Measurements from ENCODE around the gene ZC3H15.

ZC3H15 gene

DNA sequence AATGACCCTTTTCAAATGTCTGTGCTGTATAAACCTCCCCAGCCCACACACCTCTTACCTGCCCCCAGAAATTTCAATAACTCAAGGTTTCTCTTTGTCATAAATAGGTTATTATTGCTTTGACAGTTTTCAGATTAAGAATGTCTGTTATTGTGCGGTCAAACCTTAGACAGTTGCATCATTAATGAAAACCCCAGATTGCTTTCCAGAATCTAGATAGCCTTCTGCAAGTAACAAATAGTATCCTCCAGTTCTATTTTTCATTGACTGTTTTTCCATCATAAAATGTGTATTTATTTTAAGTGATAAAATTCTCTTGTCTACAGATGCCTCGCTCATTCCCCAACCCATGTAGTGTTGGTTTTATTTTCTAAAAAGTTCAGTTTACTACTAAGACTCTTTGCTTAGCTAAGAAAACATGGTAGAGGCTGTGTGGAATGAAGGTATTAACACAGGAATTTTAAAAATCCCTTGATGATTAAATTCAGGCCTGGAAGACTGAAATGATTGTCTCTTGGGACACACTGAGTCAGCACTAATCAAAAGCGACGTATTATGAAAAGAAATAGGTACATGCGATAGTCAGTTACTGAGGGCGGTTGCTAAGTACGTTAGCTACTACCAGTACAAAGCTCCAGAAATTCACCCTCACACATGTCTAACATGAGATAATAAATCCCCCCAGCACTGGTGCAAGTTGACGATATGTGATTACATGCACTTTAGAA is 65.4 kb downstream of the ZC3H15 start:
- TF ChIP-seq, protein P1, sequence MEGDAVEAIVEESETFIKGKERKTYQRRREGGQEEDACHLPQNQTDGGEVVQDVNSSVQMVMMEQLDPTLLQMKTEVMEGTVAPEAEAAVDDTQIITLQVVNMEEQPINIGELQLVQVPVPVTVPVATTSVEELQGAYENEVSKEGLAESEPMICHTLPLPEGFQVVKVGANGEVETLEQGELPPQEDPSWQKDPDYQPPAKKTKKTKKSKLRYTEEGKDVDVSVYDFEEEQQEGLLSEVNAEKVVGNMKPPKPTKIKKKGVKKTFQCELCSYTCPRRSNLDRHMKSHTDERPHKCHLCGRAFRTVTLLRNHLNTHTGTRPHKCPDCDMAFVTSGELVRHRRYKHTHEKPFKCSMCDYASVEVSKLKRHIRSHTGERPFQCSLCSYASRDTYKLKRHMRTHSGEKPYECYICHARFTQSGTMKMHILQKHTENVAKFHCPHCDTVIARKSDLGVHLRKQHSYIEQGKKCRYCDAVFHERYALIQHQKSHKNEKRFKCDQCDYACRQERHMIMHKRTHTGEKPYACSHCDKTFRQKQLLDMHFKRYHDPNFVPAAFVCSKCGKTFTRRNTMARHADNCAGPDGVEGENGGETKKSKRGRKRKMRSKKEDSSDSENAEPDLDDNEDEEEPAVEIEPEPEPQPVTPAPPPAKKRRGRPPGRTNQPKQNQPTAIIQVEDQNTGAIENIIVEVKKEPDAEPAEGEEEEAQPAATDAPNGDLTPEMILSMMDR (IDR thresholded peaks at IDR 0.05; ENCODE audit: low read depth, low read length) = no peak
- H3K4me3 ChIP-seq (ENCODE audit: low read depth, low read length) = no peak overlapping the region
- in situ Hi-C loops (cut with HindIII; ENCODE audit: low sequenced_read_pairs) = no loop called here
- peak; percentile 39 for DNase-seq (ENCODE audit: low read depth, low spot score)

DNA sequence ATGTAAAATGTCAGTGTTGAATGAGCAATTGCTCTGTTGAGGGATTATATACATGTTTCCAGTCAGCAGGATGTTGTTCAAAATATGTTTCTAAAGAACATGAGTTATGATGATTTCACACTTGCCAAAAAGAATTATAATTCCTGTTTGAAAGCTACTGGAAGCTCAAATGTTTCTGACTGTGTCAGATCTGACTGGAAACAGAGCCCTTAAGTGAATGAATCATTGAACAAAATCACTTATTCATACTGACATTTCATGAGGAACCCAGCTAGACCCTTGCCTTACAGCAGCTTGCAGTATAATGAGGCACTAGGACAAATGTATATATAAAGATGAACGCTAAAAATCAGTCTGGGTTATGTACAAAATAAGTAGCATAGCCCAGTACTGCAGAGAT is 68.4 kb downstream of the ZC3H15 start:
- DNase-seq (ENCODE audit: low read depth, low spot score) = no peak
- H3K4me3 ChIP-seq (ENCODE audit: low read depth, low read length) = no peak overlapping the region
- in situ Hi-C loops (cut with HindIII; ENCODE audit: low sequenced_read_pairs) = no loop called here
- TF ChIP-seq, protein P1 (IDR thresholded peaks at IDR 0.05; ENCODE audit: low read depth, low read length) = no peak

DNA sequence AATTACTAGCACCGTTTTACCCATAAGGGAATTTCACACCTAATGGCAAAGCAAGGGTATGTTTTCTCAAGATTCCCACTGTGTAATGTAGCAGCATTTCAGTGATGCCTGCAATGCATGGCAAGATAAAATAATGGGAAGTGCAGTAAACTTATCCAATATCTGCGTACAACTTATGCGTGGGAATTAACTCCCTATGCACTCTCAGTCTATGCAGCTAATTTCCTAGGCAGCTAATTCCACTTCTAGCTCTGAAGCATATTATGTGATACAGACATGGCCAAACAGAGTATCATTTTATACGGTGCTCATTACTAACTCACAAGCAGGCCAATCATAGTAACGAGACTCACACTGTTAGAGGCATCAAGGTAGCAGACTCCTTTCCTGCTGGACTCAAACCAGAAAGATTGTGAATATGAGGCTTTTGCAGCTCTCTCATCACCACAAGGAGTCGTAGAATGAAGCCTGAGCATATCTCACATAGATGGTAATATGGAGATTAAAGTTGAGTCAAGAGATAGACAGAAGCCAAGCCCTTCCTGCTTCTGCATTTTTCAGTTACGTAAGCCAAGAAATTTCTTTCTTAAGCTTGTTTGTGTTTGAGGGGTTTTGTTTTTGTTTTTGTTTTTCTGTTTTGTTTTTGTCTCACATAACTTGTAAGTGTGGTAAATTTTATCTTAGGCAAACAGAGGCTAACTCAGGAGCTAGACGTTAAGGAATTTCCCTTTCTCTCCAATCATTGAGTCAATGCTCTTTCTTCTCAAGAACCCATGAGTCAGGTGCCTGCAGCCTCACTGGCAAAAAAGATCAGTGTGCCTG is 69.0 kb downstream of the ZC3H15 start:
- no peak for DNase-seq (ENCODE audit: low read depth, low spot score)
- in situ Hi-C loops (cut with HindIII; ENCODE audit: low sequenced_read_pairs) = no loop called here
- TF ChIP-seq, protein P1 (IDR thresholded peaks at IDR 0.05; ENCODE audit: low read depth, low read length) = peak; percentile 12

DNA sequence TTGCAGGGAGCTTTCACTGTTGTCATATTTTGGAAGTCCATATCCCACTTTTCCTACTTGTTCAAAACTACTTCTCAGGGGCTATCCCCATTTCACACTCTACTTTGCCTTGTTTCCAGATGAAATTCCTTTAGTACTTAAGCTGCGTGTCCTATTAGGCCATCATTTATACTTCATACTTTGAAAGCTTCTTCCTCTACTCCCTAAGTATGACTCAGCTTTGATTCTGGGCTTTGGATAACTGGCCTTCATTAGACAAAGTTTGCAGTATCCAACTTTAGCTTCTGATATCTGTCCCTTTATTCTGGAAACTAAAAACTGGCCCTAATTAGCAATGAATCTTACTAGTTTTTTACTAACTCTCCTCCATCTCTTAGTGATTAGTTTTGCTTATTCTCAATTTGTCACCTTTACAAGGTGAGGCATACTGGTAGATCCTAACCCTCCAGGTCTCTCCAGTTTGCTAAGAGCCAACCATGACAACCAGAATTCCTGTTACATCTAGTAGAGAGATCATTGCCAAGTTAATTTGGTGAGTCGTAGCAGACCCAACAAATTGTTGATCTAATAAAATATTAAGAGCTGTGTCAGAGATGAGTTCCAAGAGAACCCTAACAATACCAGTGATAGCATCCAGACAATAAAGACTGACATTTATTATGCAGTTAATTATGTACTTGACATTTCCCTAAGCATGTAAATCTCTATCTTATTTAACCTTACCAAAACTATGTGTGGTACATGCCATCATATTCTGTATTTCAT is 72.6 kb downstream of the ZC3H15 start:
- TF ChIP-seq, protein P1 (IDR thresholded peaks at IDR 0.05; ENCODE audit: low read depth, low read length) = no peak
- in situ Hi-C loops (cut with HindIII; ENCODE audit: low sequenced_read_pairs) = no loop called here
- DNase-seq (ENCODE audit: low read depth, low spot score) = no peak
- no peak overlapping the region for H3K4me3 ChIP-seq (ENCODE audit: low read depth, low read length)

More for the DNA sequence above, 69.0 kb downstream of the ZC3H15 start:
- H3K4me3 ChIP-seq (ENCODE audit: low read depth, low read length) = no peak overlapping the region

All from astrocyte of the spinal cord (primary cell).